Fibroblast of upper back skin (primary cell): Measurements from ENCODE around the gene IL20.
"Not testable (repeated sequence)": the region's sequence is repeated elsewhere in the genome, so short reads cannot be mapped to it uniquely, and the experiment has no call there.

Experiments
- DNase-seq: peaks from one replicate; pipeline ENCODE4 v3.0.0-alpha.2; 2013

IL20 gene

GRCh38 chr1:206843626-206844025 lies 21.8 kb upstream of the IL20 start:
- DNase-seq, result no peak

GRCh38 chr1:206846487-206846886 lies 18.9 kb upstream of the IL20 start:
- DNase-seq, result no peak

- no peak for DNase-seq
Measured at GRCh38 chr1:206847337-206847834, 18.0 kb upstream of the IL20 start.

- DNase-seq, result no peak
Measured at GRCh38 chr1:206847946-206848345, 17.5 kb upstream of the IL20 start.

GRCh38 chr1:206850401-206850800 lies 15.0 kb upstream of the IL20 start:
- DNase-seq, result no peak

- peak; percentile 94 for DNase-seq
Measured at GRCh38 chr1:206851341-206852010, 13.9 kb upstream of the IL20 start.

- DNase-seq, result not testable (repeated sequence)
Measured at GRCh38 chr1:206852662-206853061, 12.8 kb upstream of the IL20 start.

GRCh38 chr1:206853696-206854095 lies 11.7 kb upstream of the IL20 start:
- DNase-seq, result not testable (repeated sequence)

- DNase-seq, result no peak
Measured at GRCh38 chr1:206854401-206855129, 10.9 kb upstream of the IL20 start.

- no peak for DNase-seq
Measured at GRCh38 chr1:206855859-206856258, 9.6 kb upstream of the IL20 start.

GRCh38 chr1:206856674-206857464 lies 8.6 kb upstream of the IL20 start:
- no peak for DNase-seq

- no peak for DNase-seq
Measured at GRCh38 chr1:206859082-206859521, 6.3 kb upstream of the IL20 start.

GRCh38 chr1:206860165-206860564 lies 5.3 kb upstream of the IL20 start:
- no peak for DNase-seq

- DNase-seq, result no peak
Measured at GRCh38 chr1:206863266-206863665, 2.2 kb upstream of the IL20 start.

- DNase-seq, result peak; percentile 70
Measured at GRCh38 chr1:206866062-206866461, 639 bp downstream of the IL20 start.

- no peak for DNase-seq
Measured at GRCh38 chr1:206867239-206867638, 1.8 kb downstream of the IL20 start.

GRCh38 chr1:206867716-206868115 lies 2.3 kb downstream of the IL20 start:
- no peak for DNase-seq

GRCh38 chr1:206868264-206868663 lies 2.8 kb downstream of the IL20 start:
- no peak for DNase-seq

- no peak for DNase-seq
Measured at GRCh38 chr1:206872139-206872538, 6.7 kb downstream of the IL20 start.

- no peak for DNase-seq
Measured at GRCh38 chr1:206873603-206874188, 8.3 kb downstream of the IL20 start.

- no peak for DNase-seq
Measured at GRCh38 chr1:206875752-206876377, 10.4 kb downstream of the IL20 start.

- no peak for DNase-seq
Measured at GRCh38 chr1:206878456-206878855, 13.0 kb downstream of the IL20 start.

- no peak for DNase-seq
Measured at GRCh38 chr1:206880314-206880713, 14.9 kb downstream of the IL20 start.
